ENCODE data around the gene PSMG4. TPM values are rescaled to one million over a fixed set of nuclear protein-coding genes. Genes with fewer than 3 reads are reported as not detected.
"Not testable (repeated sequence)": the region's sequence is repeated elsewhere in the genome, so short reads cannot be mapped to it uniquely, and the experiment has no call there.

PSMG4 gene
- total and polyA plus RNA-seq, 12 donors, result 8.1 to 38.6 (median 10.3) TPM

DNA sequence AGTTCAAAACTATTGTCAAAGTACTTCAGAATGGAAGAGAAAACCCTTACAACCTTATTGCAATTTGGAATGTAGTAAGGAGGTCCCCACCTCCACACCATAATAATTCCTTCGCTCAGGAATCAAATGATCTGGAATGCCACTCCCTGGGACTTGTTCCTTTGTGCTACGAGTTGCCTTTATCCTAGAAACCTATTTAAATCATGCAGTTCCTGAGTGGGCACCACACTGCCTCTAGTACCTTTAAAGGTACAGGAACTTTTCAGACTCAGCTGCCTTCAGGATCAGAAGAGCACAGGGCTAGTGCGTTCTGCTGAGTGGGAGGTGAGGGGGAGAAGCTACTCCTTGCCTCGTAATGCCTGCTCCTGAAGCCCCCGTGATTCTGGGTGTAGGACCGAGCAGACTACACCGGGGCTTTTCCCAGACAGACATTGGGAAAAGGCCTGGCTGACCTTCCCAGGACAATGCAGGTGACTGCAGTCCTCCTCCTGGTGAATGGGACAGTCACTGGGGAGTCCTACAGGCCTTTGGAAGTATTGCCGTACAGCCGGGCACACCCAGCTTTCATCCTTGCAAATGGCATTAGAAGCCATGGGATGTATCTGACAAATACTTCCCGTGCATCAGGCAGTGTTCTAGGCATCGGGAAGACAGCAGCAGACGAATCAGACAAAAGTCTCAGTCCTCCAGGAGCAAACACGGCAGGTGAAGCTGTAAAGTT lies 19.5 kb upstream of the PSMG4 start:
- peaks cover 0 to 45% (median 21%) of the 10 kb centered on the region in 7 donors for H3K27me3 ChIP-seq
- no peaks in the 10 kb centered on the region for H3K4me1 ChIP-seq
- ATAC-seq, result no peak
- TF ChIP-seq, protein P1, sequence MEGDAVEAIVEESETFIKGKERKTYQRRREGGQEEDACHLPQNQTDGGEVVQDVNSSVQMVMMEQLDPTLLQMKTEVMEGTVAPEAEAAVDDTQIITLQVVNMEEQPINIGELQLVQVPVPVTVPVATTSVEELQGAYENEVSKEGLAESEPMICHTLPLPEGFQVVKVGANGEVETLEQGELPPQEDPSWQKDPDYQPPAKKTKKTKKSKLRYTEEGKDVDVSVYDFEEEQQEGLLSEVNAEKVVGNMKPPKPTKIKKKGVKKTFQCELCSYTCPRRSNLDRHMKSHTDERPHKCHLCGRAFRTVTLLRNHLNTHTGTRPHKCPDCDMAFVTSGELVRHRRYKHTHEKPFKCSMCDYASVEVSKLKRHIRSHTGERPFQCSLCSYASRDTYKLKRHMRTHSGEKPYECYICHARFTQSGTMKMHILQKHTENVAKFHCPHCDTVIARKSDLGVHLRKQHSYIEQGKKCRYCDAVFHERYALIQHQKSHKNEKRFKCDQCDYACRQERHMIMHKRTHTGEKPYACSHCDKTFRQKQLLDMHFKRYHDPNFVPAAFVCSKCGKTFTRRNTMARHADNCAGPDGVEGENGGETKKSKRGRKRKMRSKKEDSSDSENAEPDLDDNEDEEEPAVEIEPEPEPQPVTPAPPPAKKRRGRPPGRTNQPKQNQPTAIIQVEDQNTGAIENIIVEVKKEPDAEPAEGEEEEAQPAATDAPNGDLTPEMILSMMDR (IDR thresholded peaks at IDR 0.05), result no peak
- no peaks in the 10 kb centered on the region for H3K36me3 ChIP-seq
- no peak overlapping the region for H3K27ac ChIP-seq
- DNase-seq, result no peak
- WGBS, 2 donors, result 83 to 85% methylated on average over 13 of the region's 13 CpGs
- no peaks in the 10 kb centered on the region for H3K9me3 ChIP-seq
- intact Hi-C loops (cut with DNase I), result no loop called here
- H3K4me3 ChIP-seq, result no peak overlapping the region

DNA sequence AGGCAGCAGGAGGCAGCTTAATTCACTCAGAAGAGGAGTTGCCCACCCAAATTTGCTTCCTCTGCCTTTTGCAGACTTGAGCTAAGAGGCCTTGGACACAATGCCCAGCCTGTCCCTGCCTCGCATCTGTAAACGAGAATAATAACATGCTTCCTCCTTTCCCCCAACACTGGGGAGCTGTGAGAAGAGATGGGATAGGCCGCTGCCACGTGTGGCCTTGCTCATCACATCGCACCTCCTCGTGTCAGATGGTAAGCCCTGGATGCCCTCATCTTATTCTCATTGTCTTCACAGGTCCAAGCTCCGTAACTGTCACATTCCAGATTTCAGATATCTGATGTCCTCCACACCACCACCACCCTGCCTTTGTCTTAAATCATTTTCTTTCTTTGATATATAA lies 18.2 kb upstream of the PSMG4 start:
- Histone ChIP-seq H3K36me3 (no peaks in the 10 kb centered on the region), H3K27ac (no peak overlapping the region), H3K4me1 (no peaks in the 10 kb centered on the region), H3K9me3 (no peaks in the 10 kb centered on the region), H3K4me3 (no peak overlapping the region), H3K27me3 (peaks cover 0 to 32% (median 12%) of the 10 kb centered on the region in 7 donors)
- TF ChIP-seq, protein P1 (IDR thresholded peaks at IDR 0.05), result no peak
- 65 to 68% methylated on average over 7 of the region's 7 CpGs for WGBS, 2 donors
- DNase-seq (no peak), ATAC-seq (no peak)
- intact Hi-C loops (cut with DNase I), result no loop called here

DNA sequence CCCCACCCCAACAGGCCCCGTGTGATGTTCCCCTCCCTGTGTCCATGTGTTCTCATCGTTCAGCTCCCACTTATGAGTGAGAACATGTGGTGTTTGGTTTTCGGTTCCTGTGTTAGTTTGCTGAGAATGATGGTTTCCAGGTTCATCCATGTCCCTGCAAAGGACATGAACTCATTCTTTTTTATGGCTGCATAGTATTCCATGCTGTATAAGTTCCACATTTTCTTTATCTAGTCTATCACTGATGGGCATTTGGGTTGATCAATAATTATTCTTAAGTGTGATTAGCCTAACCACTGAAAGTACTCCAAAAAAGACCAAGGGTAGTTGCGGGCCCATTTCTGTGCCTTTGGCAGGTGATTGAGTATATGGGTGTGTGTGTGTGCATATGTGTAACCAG lies 17.0 kb upstream of the PSMG4 start:
- intact Hi-C loops (cut with DNase I); H3K4me3 ChIP-seq; H3K9me3 ChIP-seq; ATAC-seq; H3K4me1 ChIP-seq; H3K27ac ChIP-seq; H3K36me3 ChIP-seq; DNase-seq: not testable (repeated sequence)
- peaks cover 0 to 26% (median 7%) of the 10 kb centered on the region in 7 donors for H3K27me3 ChIP-seq
- whole genome bisulfite sequencing, 2 donors, result 93 to 97% methylated on average over 4 of the region's 4 CpGs

DNA sequence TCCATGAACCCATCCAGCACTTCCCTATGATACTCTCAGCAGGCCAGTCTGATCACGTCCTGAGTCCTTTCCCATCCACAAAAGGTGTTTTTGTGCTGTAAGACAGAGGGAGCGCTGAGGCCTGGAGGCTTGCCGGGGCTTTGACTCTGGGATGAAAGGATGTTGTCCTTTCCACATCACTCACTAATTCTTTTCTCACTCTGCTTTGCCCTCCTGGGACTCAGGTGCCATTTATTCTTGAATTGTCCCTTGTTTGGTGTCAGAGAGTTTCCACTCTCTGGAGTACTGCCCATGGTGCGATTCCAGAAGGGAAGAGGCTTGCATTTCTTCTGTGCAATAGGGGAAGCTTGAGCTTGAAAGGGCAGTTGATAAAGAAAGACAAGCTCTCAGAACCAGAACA lies 16.0 kb upstream of the PSMG4 start:
- intact Hi-C loops (cut with DNase I), result no loop called here
- DNase-seq (no peak), ATAC-seq (no peak)
- WGBS, 2 donors, result 85 to 89% methylated on average over 4 of the region's 4 CpGs
- H3K27me3 ChIP-seq, result peaks cover 0 to 29% (median 8%) of the 10 kb centered on the region in 7 donors
- H3K4me1 ChIP-seq, result peaks cover 0 to 6% (median 0%) of the 10 kb centered on the region in 9 donors
- no peaks in the 10 kb centered on the region for H3K36me3 ChIP-seq
- H3K4me3 ChIP-seq, result no peak overlapping the region
- TF ChIP-seq, protein P1 (IDR thresholded peaks at IDR 0.05), result no peak
- H3K9me3 ChIP-seq, result no peaks in the 10 kb centered on the region
- H3K27ac ChIP-seq, result no peak overlapping the region

All from heart right ventricle (tissue), 16 donors.